A673 (cell line): ENCODE measurements around the gene PDE5A.

Source experiments
- CTCF ChIP-seq: fragments of 300-800, 200-600 bp; sonication (generic); conservative IDR thresholded peaks from 2 replicates; pipeline ENCODE4 v1.5.1; 2017; ENCODE audit warnings: low read depth, mild to moderate bottlenecking, antibody characterized with exemption, low read length, moderate library complexity, mixed read lengths
- EZH2 ChIP-seq: fragments of 200-600 bp; sonication (generic); IDR thresholded peaks from 2 replicates; pipeline ENCODE4 v1.6.1; 2017; ENCODE audit warnings: borderline replicate concordance, low read depth, mild to moderate bottlenecking, mixed read lengths, antibody characterized with exemption, low read length; ENCODE audit not compliant: poor library complexity, severe bottlenecking

- no peak for TF ChIP-seq CTCF
- TF ChIP-seq EZH2: no peak
These were observed 96.3 kb downstream of the PDE5A start for GRCh38 chr4:119532319-119532718.
